Nephron progenitor cell (in vitro differentiated cells): Measurements from ENCODE around the gene NTHL1.

Experiments used
- DNase-seq: peaks from one replicate; pipeline ENCODE4 v3.0.0; 2021
- H3K27ac Mint-ChIP-seq: 2 replicates; pipeline ENCODE4 v1.8.0; 2021; ENCODE audit warnings: mild to moderate bottlenecking, moderate library complexity, mixed read lengths
- H3K27me3 Mint-ChIP-seq: 2 replicates; pipeline ENCODE4 v1.8.0; 2021; ENCODE audit warnings: mild to moderate bottlenecking, low read depth, mixed read lengths; ENCODE audit not compliant: poor library complexity
- H3K36me3 Mint-ChIP-seq: 2 replicates; pipeline ENCODE4 v1.8.0; 2021; ENCODE audit warnings: low read depth, mixed read lengths
- H3K4me1 Mint-ChIP-seq: 2 replicates; pipeline ENCODE4 v1.8.0; 2021; ENCODE audit warnings: mixed read lengths
- H3K4me3 Mint-ChIP-seq: 2 replicates; pipeline ENCODE4 v1.8.0; 2021; ENCODE audit warnings: mild to moderate bottlenecking, moderate library complexity, mixed read lengths
- H3K9me3 Mint-ChIP-seq: 2 replicates; pipeline ENCODE4 v1.8.0; 2021; ENCODE audit warnings: mild to moderate bottlenecking, moderate library complexity, mixed read lengths
- TF ChIP-seq, protein P1 (sequence below): fragments of 200-600 bp; sonication (generic); IDR thresholded peaks from 2 replicates; pipeline ENCODE4 v1.5.0; 2021; ENCODE audit warnings: antibody characterized with exemption

The NTHL1 gene

DNA sequence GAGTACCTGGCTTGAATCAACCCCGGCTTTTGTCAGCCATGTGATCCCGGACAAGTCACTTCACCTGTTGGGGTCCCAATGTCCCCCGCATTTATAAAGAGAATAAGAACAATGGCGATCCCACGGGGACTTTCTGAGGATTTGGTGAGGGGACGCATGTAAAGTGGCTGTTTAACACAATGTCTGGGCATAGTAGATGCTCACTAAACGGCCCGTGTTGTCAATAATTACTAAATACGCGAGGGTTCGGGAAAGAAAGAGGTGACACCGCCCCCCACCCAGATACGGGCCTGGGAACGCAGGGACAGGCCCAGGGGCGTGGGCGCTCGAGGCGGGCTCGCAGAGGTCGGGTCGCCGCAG lies 56.1 kb downstream of the NTHL1 start:
- Mint-ChIP-seq H3K27me3 (peaks cover 59% of the 10 kb centered on the region), H3K4me3 (peak overlapping the region; percentile 52), H3K36me3 (peaks cover 19% of the 10 kb centered on the region), H3K9me3 (no peaks in the 10 kb centered on the region), H3K27ac (no peak overlapping the region), H3K4me1 (peaks cover 16% of the 10 kb centered on the region)
- no peak for DNase-seq
- TF ChIP-seq, protein P1, sequence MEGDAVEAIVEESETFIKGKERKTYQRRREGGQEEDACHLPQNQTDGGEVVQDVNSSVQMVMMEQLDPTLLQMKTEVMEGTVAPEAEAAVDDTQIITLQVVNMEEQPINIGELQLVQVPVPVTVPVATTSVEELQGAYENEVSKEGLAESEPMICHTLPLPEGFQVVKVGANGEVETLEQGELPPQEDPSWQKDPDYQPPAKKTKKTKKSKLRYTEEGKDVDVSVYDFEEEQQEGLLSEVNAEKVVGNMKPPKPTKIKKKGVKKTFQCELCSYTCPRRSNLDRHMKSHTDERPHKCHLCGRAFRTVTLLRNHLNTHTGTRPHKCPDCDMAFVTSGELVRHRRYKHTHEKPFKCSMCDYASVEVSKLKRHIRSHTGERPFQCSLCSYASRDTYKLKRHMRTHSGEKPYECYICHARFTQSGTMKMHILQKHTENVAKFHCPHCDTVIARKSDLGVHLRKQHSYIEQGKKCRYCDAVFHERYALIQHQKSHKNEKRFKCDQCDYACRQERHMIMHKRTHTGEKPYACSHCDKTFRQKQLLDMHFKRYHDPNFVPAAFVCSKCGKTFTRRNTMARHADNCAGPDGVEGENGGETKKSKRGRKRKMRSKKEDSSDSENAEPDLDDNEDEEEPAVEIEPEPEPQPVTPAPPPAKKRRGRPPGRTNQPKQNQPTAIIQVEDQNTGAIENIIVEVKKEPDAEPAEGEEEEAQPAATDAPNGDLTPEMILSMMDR = no peak

DNA sequence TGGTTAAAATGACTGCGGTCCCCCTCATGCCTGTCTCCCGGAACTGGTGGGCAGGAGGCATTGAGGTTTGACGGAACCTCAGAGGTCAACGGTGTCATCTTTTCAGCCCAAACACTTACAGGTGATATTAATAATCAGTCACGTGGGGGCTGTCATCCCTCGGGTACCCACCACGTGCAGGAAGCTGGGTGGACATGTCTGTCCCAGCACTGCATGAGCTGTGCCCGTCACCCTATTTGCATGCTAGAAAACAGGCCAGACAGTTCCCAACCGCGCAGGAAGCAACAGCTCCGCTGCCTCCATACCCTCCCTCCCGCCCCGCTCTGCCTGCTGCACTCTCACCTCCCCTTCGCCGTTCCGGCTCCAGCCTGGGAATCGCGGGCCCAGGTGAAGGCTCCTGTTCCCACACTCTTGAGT lies 56.5 kb downstream of the NTHL1 start:
- Mint-ChIP-seq H3K36me3 (peaks cover 22% of the 10 kb centered on the region), H3K9me3 (no peaks in the 10 kb centered on the region), H3K4me3 (peak overlapping the region; percentile 52), H3K27ac (no peak overlapping the region), H3K4me1 (peaks cover 16% of the 10 kb centered on the region), H3K27me3 (peaks cover 62% of the 10 kb centered on the region)
- TF ChIP-seq, protein P1 = no peak
- DNase-seq = no peak

DNA sequence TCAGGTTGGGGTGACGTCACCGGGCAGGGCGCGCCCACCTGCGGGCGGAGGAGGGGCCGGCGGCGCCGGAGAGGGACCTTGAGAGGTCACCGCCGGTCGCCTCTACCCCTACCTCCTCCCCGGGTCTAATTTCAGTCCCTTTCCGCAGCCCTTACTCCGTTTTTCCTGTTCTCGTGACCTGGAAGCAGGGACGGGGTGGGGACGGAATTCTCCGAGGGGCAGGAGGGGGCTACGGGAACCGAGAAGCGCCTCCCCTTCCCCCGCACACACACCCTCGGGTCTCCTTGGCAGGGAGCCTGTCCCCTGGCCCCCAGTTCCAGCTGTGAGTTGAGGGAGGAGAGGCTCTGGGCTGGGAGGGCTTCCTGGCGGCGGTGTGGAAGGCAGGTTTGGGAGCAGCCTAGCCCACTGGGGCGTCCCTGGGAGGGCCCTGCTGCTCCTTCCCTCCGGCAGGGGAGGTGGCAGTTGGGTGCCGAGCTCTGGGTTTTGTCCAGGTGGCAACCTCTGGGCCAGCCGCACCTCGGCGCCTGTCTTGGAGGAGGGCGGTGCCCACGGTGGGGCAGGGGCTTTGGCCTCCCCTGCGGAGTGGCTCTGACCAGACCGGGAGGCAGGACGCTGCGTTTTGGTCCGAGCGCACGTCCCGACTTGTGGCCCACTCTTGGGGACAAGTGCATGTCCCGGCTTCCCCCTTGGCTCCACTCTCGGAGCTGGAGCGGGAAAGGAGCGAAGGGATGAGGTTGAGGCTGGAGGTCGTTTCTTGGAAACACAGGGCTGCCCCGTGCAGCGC lies 57.1 kb downstream of the NTHL1 start:
- peaks cover 19% of the 10 kb centered on the region for H3K36me3 Mint-ChIP-seq
- H3K27me3 Mint-ChIP-seq = peaks cover 62% of the 10 kb centered on the region
- H3K4me1 Mint-ChIP-seq = peaks cover 16% of the 10 kb centered on the region
- DNase-seq = peak; percentile 76
- H3K9me3 Mint-ChIP-seq = no peaks in the 10 kb centered on the region
- TF ChIP-seq, protein P1 = no peak
- no peak overlapping the region for H3K27ac Mint-ChIP-seq
- peak overlapping the region; percentile 77 for H3K4me3 Mint-ChIP-seq

DNA sequence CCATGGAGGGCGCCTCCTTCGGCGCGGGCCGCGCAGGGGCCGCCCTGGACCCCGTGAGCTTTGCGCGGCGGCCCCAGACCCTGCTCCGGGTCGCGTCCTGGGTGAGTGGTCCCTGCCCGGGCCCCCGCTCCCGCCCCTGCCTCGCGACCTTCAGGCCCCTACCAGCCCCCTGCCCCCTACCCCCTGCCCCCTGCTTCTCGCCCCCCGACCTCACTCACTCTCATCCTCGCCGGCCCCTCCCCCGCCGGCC lies 57.6 kb downstream of the NTHL1 start:
- H3K4me1 Mint-ChIP-seq = peaks cover 20% of the 10 kb centered on the region
- peaks cover 62% of the 10 kb centered on the region for H3K27me3 Mint-ChIP-seq
- H3K4me3 Mint-ChIP-seq = no peak overlapping the region
- peaks cover 14% of the 10 kb centered on the region for H3K36me3 Mint-ChIP-seq
- H3K27ac Mint-ChIP-seq = no peak overlapping the region
- no peaks in the 10 kb centered on the region for H3K9me3 Mint-ChIP-seq
- TF ChIP-seq, protein P1 = no peak
- no peak for DNase-seq
